GM21619 (cell line): ENCODE data around the gene TBC1D22A.
"Not testable (repeated sequence)": the region's sequence is repeated elsewhere in the genome, so short reads cannot be mapped to it uniquely, and the experiment has no call there.

Source experiments
- ATAC-seq: cut with Tn5 transposase; IDR thresholded peaks from one replicate; pipeline ENCODE4 v1.9.1; 2021; ENCODE audit not compliant: unreplicated experiment

Gene TBC1D22A

DNA sequence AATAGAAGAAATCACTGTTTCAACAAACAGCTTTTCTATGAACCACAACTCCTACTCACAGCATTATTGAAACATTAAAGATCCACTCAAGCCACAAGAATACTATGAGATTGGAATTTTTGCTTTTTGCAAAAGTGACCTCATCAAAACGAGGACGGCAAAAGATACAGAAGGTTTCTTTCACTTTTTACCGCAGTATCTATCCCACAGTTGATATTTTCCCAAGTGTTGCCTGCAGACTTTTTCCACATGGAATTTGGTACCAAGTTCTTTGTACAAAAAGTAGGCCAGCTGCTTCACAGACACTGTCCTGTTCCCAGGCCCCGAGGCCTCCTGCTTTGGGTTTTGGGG is 204.0 kb downstream of the TBC1D22A start:
- no peak for ATAC-seq

- ATAC-seq: no peak
Measured at GRCh38 chr22:46966846-46967245, 204.4 kb downstream of the TBC1D22A start.

DNA sequence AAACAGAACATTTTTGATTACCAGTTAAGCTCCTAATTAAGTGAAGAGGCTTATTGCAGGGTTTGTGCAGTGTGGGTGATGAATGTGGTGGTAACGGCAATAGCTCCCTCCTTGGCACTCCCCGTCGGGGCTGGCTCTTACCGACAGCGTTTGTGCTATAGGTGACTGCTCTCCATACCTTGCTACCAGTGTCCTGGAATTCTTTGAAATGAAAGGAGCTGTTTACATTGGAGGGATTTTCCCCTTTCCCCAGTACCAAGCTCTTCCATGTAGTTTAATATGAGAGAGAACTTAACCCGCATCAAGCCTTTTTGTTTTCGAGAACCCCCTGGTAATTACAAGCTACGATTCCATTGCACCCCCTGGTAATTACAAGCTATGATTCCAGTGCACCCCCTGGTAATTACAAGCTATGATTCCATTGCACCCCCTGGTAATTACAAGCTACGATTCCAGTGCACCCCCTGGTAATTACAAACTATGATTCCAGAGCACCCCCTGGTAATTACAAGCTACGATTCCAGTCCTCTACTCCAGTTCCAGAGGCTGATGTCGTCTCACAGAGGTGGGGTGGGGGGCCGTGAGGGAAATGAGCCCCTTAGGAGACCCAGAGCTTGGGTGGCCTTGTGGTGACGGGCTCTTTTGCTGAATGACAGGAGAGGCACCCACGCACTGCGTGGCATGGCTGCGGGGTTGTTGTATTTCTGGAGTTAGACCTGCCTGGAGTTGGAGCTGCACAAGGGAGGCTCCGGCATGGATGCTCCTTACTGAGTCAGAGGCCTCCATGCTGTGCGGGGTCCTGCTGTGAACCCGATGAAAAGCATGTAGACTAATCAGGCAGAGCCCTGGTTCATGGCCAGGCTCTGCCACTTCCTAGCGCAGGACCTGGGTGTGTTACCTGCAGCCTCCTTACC is 205.3 kb downstream of the TBC1D22A start:
- ATAC-seq: no peak

- ATAC-seq: no peak
Measured at GRCh38 chr22:46968359-46968740, 205.9 kb downstream of the TBC1D22A start.

DNA sequence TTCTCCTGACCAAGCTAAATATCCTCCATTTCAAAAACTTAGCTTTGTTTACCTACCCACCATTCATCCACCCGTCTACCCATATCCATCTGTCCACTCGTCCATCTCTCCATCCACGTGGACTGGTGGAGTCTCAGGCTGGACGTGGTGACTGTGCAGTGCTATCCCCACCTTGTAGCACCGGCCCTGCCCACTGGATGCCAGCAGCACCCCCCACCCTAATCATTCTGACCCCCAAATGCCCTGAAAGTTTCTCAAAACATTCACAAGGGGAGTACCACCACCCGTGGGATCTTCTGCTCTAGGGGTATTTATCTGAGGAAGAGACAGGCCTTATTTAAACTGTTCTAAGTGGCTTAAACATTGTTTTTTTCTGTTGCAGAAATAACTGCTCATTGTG is 206.4 kb downstream of the TBC1D22A start:
- ATAC-seq: no peak

DNA sequence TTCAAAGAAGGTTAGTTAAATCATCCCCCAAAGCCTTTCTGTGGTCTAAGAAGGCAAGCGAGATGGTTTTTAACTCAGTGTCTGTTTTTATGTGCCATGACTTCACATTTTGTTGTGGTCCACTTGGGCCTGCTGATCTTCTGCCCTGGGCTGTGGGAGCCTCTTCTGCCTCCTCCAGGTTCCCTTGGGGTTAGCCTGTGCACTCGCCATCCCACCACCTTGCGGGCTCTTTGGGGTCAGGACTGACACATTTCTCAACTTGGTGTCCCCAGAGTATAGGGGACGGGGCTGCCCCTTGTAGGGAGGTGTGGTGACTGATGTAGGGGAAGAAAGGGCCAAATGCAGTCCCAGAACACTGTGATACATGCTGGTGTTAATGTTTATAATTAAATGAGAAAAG is 207.0 kb downstream of the TBC1D22A start:
- peak; percentile 88 for ATAC-seq

DNA sequence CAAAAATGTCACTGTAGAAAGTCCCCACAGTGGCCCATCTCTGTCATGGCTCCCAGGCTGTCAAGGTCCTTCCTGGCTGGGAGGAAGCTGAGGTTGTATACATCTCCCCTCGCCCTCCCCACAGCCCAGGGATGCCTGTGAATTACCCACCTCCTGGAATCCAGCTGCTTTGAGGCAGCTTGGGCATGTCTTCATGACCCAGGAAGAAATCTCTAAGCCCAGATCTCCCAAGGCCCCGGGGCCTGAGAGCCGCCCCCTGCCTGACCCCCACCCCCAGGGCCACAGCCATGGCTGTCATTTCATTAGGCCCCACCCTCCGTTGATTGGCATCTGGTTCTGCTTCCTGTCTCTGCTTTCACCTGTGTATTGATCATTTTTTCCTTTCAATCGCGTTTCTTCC is 207.5 kb downstream of the TBC1D22A start:
- peak; percentile 18 for ATAC-seq

DNA sequence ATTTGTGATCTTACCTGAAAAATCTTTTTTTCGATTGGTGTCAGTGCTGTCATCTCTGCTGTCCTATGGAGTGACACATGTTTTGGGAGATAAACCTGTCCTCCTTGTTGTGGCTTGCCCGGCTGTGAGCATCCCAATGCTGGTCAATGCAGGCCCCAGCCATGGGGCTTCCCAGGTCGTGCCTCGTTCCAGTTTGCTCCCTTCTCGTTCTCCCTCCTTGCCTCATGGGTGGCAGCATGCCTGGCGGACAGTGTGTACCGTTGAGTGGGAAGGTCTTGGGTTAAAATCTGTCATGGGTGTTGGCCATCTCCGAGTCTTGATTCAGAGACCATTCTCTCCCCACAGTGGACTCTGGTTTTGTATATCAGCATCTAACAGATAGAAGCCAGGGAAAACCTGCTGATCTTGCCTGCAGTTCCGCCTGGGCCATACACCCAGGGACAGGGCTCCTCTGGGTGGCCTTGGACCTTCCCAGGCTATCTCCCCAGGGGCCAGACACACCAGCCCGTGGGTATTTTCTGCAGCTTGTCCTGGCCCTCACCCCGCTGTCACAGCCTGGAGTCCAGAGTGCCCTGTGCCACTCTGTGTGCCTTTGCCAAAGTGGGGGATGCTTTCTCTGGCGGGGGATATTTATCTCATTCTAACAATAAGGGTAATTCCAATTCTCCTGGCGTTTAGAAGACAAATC is 208.1 kb downstream of the TBC1D22A start:
- ATAC-seq: no peak

GRCh38 chr22:46971099-46971763 is 208.8 kb downstream of the TBC1D22A start:
- ATAC-seq: no peak

GRCh38 chr22:46971764-46972125 is 209.3 kb downstream of the TBC1D22A start:
- ATAC-seq: no peak

GRCh38 chr22:46972256-46972655 is 209.8 kb downstream of the TBC1D22A start:
- no peak for ATAC-seq

- ATAC-seq: no peak
Measured at GRCh38 chr22:46972901-46973831, 210.7 kb downstream of the TBC1D22A start.

- ATAC-seq: no peak
Measured at GRCh38 chr22:46974077-46974476, 211.6 kb downstream of the TBC1D22A start.

DNA sequence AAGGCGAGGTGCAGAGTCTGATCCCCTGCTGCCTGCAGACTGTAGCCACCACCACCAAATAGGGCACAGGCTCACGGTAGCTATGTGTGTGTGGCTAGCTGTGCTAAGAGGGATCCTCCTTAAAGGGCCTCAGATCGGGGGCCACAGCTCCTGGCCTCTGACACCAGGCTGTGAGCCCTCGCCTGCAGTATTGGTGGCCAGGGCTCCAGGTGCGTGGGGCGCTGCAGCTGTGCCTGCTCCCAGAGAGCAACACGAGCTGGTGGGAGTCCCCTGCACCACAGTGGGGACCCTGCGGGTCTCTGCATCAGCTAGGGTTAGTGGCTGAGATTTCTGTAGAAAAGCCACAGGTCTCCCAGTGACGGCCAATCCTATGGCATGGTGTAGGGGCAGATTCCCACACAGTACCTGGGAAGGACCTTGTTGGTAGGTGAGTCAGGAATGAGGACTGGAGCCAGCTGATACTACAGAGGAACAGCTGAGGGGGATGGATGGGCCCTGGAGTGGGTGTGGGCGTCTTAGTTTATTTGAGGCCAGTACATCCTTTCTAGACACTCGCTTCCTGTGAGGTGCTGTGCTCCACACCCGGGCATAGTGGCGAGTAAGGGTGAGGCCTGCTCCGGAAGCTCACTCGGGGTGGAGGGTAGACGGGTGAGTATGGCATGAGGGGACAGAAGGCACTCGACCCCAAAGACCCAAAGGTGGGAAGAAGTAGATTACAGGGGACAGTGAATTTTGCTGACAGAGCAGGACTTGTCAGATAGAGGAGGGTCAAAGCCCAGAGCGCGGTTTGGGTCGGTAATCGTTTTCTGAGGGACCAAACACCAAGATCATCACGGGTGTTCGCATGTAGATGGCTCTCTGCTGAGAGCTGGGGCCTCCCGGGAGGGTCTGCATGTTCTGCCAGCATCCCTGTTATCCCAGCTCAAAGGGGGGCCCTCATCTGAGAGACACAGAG is 212.5 kb downstream of the TBC1D22A start:
- no peak for ATAC-seq

DNA sequence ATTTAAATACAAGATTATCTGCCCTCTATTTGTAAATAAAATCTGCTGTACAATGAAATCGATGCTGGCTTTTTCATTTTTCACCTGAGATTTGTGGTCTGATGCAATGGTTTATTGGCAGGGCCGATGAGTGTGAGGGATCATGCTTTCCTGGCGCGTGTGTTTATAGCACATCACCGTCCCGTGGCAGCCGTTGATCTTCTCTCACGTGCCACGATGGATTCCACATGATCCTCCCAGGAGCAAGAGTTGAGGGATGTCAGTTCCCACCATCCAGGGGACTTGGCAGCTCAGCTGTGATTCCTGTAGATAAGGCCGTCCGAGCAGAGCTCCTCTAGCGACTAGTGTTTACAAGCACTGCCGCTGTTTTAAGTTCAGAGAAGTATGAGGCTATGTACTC is 213.7 kb downstream of the TBC1D22A start:
- ATAC-seq: no peak

GRCh38 chr22:46976598-46976997 is 214.1 kb downstream of the TBC1D22A start:
- no peak for ATAC-seq

DNA sequence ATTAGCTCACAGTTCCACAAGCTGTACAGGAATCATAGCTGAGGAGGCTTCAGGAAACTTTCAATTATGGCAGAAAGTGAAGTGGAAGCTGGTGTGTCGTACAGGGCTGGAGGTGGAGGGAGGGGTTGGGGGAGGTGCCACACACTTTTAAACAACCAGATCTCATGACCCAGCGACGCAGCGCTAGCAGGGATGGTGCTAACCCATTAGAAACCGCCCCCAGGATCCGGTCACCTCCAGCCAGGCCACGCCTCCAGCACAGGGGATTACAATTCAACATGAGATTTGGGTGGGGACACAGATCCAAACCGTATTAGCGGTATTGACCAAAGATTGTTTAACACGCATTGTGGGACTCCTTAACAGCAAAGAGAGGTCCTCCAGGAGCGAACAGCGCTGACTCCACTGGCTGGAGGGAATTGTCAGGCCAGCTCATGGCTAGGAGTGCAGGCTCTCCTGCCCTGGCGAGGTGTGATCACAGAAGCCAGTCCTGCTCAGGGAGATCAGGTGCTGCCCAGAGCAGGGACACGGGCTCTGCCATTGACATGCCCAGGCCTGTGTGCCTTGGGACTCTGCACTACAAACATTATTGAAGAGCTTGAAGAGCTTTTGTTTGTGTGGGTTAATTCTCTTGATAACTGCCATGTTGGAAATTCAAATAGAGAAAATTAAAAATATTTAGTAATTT is 215.3 kb downstream of the TBC1D22A start:
- ATAC-seq: no peak

GRCh38 chr22:46978668-46979067 is 216.2 kb downstream of the TBC1D22A start:
- ATAC-seq: not testable (repeated sequence)

DNA sequence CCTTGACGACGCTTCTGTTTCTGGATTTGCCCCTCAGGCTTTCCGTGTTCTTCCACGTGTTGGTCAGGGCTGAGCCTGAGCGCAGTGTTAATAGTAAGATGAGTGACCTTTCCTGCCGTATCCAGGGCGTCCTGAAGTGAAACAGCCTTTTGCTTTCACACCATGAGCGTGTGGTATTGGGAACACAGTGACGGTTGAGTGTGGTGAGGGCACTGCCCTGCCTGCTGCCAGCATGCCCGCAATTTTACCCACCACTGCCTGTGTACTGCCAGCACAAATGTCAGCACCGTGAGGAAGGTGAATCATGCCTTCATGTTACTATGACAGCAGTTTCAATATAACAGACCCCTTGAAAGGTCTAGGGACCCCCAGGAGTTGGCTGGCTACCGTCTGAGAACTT is 217.1 kb downstream of the TBC1D22A start:
- ATAC-seq: no peak
